HL-60 (cell line): ENCODE data around the gene DENND6A.
"Not testable (repeated sequence)": the region's sequence is repeated elsewhere in the genome, so short reads cannot be mapped to it uniquely, and the experiment has no call there.

Experiments used
- DNase-seq, 2 experiments: peaks; one replicate each; pipeline ENCODE4 v3.0.0-alpha.2; 2010 to 2020; ENCODE audit warnings: low read depth in 1 of 2, low spot score in 1 of 2
- H3K27ac ChIP-seq: fragments of 250-450 bp; sonication (Bioruptor Pico); replicated peaks from 2 replicates; pipeline ENCODE4 v1.5.1; 2020; ENCODE audit warnings: mild to moderate bottlenecking, moderate library complexity
- H3K27me3 ChIP-seq: fragments of 250-450 bp; sonication (Bioruptor Pico); 2 replicates; pipeline ENCODE4 v1.5.1; 2021; ENCODE audit warnings: mild to moderate bottlenecking, moderate library complexity; ENCODE audit not compliant: insufficient read depth, poor library complexity, severe bottlenecking
- H3K4me3 ChIP-seq: replicated peaks from 2 replicates; pipeline ENCODE4 v1.5.1; 2011; ENCODE audit warnings: mild to moderate bottlenecking, control low read depth, low read length; ENCODE audit not compliant: insufficient read depth
- CTCF ChIP-seq: IDR thresholded peaks from one replicate; pipeline ENCODE4 v1.5.1; 2011; ENCODE audit warnings: low read length, control low read depth, inconsistent platforms; ENCODE audit not compliant: insufficient read depth
- GABPA ChIP-seq: IDR thresholded peaks from 2 replicates; pipeline ENCODE4 v1.6.1; 2012; ENCODE audit warnings: low read depth
- POLR2AphosphoS5 ChIP-seq: IDR thresholded peaks from 2 replicates; pipeline ENCODE4 v1.6.1; 2012; ENCODE audit warnings: low read depth
- SPI1 ChIP-seq: IDR thresholded peaks from 2 replicates; pipeline ENCODE4 v1.6.1; 2012; ENCODE audit warnings: low read depth, mild to moderate bottlenecking, borderline replicate concordance
- TF ChIP-seq, protein P1 (sequence below): IDR thresholded peaks from 2 replicates; pipeline ENCODE4 v1.6.1; 2012; ENCODE audit warnings: low read depth; ENCODE audit not compliant: insufficient replicate concordance

The DENND6A gene

GRCh38 chr3:57622362-57622761, 70.5 kb downstream of the DENND6A start:
- no peaks in the 10 kb centered on the region for H3K27me3 ChIP-seq
- no peak for DNase-seq
- no peak overlapping the region for H3K4me3 ChIP-seq
- no peak overlapping the region for H3K27ac ChIP-seq
- TF ChIP-seq GABPA: no peak
- TF ChIP-seq POLR2AphosphoS5: no peak
- TF ChIP-seq, protein P1, sequence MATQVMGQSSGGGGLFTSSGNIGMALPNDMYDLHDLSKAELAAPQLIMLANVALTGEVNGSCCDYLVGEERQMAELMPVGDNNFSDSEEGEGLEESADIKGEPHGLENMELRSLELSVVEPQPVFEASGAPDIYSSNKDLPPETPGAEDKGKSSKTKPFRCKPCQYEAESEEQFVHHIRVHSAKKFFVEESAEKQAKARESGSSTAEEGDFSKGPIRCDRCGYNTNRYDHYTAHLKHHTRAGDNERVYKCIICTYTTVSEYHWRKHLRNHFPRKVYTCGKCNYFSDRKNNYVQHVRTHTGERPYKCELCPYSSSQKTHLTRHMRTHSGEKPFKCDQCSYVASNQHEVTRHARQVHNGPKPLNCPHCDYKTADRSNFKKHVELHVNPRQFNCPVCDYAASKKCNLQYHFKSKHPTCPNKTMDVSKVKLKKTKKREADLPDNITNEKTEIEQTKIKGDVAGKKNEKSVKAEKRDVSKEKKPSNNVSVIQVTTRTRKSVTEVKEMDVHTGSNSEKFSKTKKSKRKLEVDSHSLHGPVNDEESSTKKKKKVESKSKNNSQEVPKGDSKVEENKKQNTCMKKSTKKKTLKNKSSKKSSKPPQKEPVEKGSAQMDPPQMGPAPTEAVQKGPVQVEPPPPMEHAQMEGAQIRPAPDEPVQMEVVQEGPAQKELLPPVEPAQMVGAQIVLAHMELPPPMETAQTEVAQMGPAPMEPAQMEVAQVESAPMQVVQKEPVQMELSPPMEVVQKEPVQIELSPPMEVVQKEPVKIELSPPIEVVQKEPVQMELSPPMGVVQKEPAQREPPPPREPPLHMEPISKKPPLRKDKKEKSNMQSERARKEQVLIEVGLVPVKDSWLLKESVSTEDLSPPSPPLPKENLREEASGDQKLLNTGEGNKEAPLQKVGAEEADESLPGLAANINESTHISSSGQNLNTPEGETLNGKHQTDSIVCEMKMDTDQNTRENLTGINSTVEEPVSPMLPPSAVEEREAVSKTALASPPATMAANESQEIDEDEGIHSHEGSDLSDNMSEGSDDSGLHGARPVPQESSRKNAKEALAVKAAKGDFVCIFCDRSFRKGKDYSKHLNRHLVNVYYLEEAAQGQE: no peak
- TF ChIP-seq SPI1: no peak

- Histone ChIP-seq H3K27ac (no peak overlapping the region), H3K27me3 (no peaks in the 10 kb centered on the region), H3K4me3 (no peak overlapping the region)
- TF ChIP-seq, protein P1: no peak
- TF ChIP-seq POLR2AphosphoS5: no peak
- no peak for TF ChIP-seq CTCF
- TF ChIP-seq SPI1: no peak
- no peak for TF ChIP-seq GABPA
- no peak for DNase-seq
Measured at GRCh38 chr3:57617739-57618138, 75.1 kb downstream of the DENND6A start.

DNA sequence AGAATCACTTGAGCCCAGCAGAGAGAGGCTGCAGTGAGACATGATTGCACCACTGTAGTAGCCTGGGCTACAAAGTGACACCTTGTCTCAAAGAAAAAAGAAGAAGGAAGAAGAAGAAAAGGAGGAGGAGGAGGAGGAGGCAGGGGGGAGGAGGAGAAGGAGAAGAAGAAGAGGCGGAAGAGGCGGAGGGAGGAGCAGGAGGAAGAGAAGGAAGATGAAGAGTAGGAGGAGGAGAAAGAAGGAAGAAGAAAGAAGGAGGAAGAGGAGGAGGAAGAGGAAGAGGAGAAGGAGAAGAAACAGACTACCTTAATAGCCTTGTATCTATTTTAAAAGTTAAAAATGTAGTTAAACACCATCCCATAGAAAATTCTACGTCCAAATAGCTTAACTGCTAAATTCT, 76.6 kb downstream of the DENND6A start:
- DNase-seq: peak in 1 of 2 experiments; percentile 45
- no peak overlapping the region for H3K4me3 ChIP-seq
- TF ChIP-seq GABPA (no peak), CTCF (no peak), POLR2AphosphoS5 (no peak)

DNA sequence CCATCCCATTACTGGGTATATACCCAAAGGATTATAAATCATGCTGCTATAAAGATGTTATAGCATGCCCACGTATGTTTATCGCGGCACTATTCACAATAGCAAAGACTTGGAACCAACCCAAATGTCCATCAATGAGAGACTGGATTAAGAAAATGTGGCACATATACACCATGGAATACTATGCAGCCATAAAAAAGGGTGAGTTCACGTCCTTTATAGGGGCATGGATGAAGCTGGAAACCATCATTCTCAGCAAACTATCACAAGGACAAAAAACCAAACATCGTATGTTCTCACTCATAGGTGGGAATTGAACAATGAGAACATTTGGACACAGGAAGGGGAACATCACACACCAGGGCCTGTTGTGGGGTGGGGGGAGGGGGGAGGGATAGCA, 81.0 kb downstream of the DENND6A start:
- DNase-seq, H3K27ac ChIP-seq, H3K4me3 ChIP-seq, H3K27me3 ChIP-seq: not testable (repeated sequence)

More for the DNA sequence above, 76.6 kb downstream of the DENND6A start:
- H3K27me3 ChIP-seq: no peaks in the 10 kb centered on the region
- no peak overlapping the region for H3K27ac ChIP-seq

DNA sequence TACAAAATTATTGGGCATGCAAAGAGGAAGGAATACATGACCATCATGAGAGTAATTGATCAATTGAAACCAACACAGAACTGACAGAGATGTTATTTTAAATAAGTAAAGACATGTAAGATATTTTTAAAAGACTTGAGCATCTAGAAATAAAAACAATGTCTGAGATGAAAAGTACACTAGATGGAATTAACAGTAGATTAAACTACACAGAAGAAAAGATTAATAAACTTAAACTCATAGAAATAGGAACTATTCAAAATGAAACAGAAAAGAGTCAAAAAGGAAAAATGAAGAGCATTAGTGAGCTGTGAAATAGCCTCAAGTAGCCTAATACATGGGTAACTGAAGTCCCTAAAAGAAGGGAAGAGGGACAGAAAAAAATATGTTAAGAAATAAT, 87.2 kb downstream of the DENND6A start:
- TF ChIP-seq GABPA (no peak), SPI1 (no peak), POLR2AphosphoS5 (no peak), CTCF (no peak)
- TF ChIP-seq, protein P1: no peak
- no peaks in the 10 kb centered on the region for H3K27me3 ChIP-seq
- H3K4me3 ChIP-seq: no peak overlapping the region
- H3K27ac ChIP-seq: no peak overlapping the region
- DNase-seq: no peak
